Gastrocnemius medialis (tissue), 4 donors: ENCODE results near the gene ZFAND6.

Experiments
- CTCF ChIP-seq, 5 experiments: fragments of 450-650 bp in 3 of 5; fragments of 200-600 bp in 2 of 5; sonication (generic) in 2 of 5; IDR thresholded peaks in 4 of 5; conservative IDR thresholded peaks in 1 of 5; 1 replicate in 4 of 5; 2 replicates in 1 of 5; pipeline ENCODE4 v1.5.1; 2016 to 2019; ENCODE audit warnings: antibody characterized with exemption in 5 of 5, mild to moderate bottlenecking in 3 of 5, moderate library complexity in 3 of 5
- POLR2A ChIP-seq, 2 donors: fragments of 450-650 bp; IDR thresholded peaks; one replicate each; pipeline ENCODE4 v1.6.1; 2017; ENCODE audit warnings: antibody characterized with exemption in 2 of 2, mild to moderate bottlenecking in 2 of 2, moderate library complexity in 2 of 2

- TF ChIP-seq POLR2A (IDR thresholded peaks at IDR 0.05) (no peak), CTCF (IDR thresholded peaks at IDR 0.05 in 4 of 5, conservative IDR thresholded peaks at IDR 0.05 in 1 of 5) (no peak)
Measured at GRCh38 chr15:80186597-80186996, 127.1 kb downstream of the ZFAND6 start.
